BLaER1 (cell line): ENCODE results near the gene EYS.
"Not testable (repeated sequence)": the region's sequence is repeated elsewhere in the genome, so short reads cannot be mapped to it uniquely, and the experiment has no call there.

Source experiments
- H3K27ac ChIP-seq: shearing (Covaris generic); formaldehyde crosslinking; 2 replicates; pipeline ENCODE4 v1.8.1; 2022
- H3K27me3 ChIP-seq: shearing (Covaris generic); formaldehyde crosslinking; 2 replicates; pipeline ENCODE4 v1.8.1; 2022
- H3K36me3 ChIP-seq: shearing (Covaris generic); formaldehyde crosslinking; 2 replicates; pipeline ENCODE4 v1.8.1; 2022
- H3K4me1 ChIP-seq: shearing (Covaris generic); formaldehyde crosslinking; 2 replicates; pipeline ENCODE4 v1.8.1; 2022
- H3K4me2 ChIP-seq: shearing (Covaris generic); formaldehyde crosslinking; 2 replicates; pipeline ENCODE4 v1.8.1; 2022
- H3K4me3 ChIP-seq: shearing (Covaris generic); formaldehyde crosslinking; 2 replicates; pipeline ENCODE4 v1.8.1; 2022
- H3K9ac ChIP-seq: shearing (Covaris generic); formaldehyde crosslinking; 2 replicates; pipeline ENCODE4 v1.8.1; 2022
- H3K9me3 ChIP-seq: shearing (Covaris generic); formaldehyde crosslinking; 2 replicates; pipeline ENCODE4 v1.8.1; 2022
- H4K20me1 ChIP-seq: shearing (Covaris generic); formaldehyde crosslinking; 2 replicates; pipeline ENCODE4 v1.8.1; 2022
- Cebpa-rat ChIP-seq: shearing (Covaris generic); IDR thresholded peaks from 2 replicates; pipeline ENCODE4 v1.8.1; 2022

EYS gene

GRCh38 chr6:63864671-63865318, 1842.2 kb downstream of the EYS start:
- Histone ChIP-seq H3K36me3 (no peaks in the 10 kb centered on the region), H3K4me2 (no peak overlapping the region), H3K9ac (no peak overlapping the region), H3K4me1 (no peaks in the 10 kb centered on the region), H4K20me1 (no peaks in the 10 kb centered on the region), H3K27ac (no peak overlapping the region), H3K9me3 (no peaks in the 10 kb centered on the region), H3K27me3 (no peaks in the 10 kb centered on the region), H3K4me3 (no peak overlapping the region)
- no peak for TF ChIP-seq Cebpa-rat

- Histone ChIP-seq H3K9me3 (no peaks in the 10 kb centered on the region), H3K36me3 (no peaks in the 10 kb centered on the region), H3K4me1 (no peaks in the 10 kb centered on the region), H3K9ac (no peak overlapping the region), H3K4me3 (no peak overlapping the region), H3K4me2 (no peak overlapping the region), H3K27me3 (no peaks in the 10 kb centered on the region), H4K20me1 (no peaks in the 10 kb centered on the region), H3K27ac (no peak overlapping the region)
- TF ChIP-seq Cebpa-rat = no peak
Measured at GRCh38 chr6:63864061-63864460, 1843.0 kb downstream of the EYS start.

- H3K4me2 ChIP-seq = no peak overlapping the region
- H3K36me3 ChIP-seq = no peaks in the 10 kb centered on the region
- H3K27me3 ChIP-seq = no peaks in the 10 kb centered on the region
- H3K9ac ChIP-seq = no peak overlapping the region
- no peaks in the 10 kb centered on the region for H3K4me1 ChIP-seq
- H4K20me1 ChIP-seq = no peaks in the 10 kb centered on the region
- no peak overlapping the region for H3K4me3 ChIP-seq
- H3K9me3 ChIP-seq = no peaks in the 10 kb centered on the region
- no peak for TF ChIP-seq Cebpa-rat
- H3K27ac ChIP-seq = no peak overlapping the region
Measured at GRCh38 chr6:63862486-63863198, 1844.4 kb downstream of the EYS start.

- H3K27ac ChIP-seq = no peak overlapping the region
- TF ChIP-seq Cebpa-rat = no peak
- H3K4me1 ChIP-seq = no peaks in the 10 kb centered on the region
- no peaks in the 10 kb centered on the region for H3K27me3 ChIP-seq
- no peaks in the 10 kb centered on the region for H4K20me1 ChIP-seq
- H3K4me2 ChIP-seq = no peak overlapping the region
- no peaks in the 10 kb centered on the region for H3K9me3 ChIP-seq
- H3K36me3 ChIP-seq = no peaks in the 10 kb centered on the region
- no peak overlapping the region for H3K9ac ChIP-seq
- no peak overlapping the region for H3K4me3 ChIP-seq
Measured at GRCh38 chr6:63859528-63859927, 1847.5 kb downstream of the EYS start.

- no peaks in the 10 kb centered on the region for H3K36me3 ChIP-seq
- H3K4me2 ChIP-seq = no peak overlapping the region
- H3K9ac ChIP-seq = no peak overlapping the region
- TF ChIP-seq Cebpa-rat = no peak
- H3K27ac ChIP-seq = no peak overlapping the region
- no peaks in the 10 kb centered on the region for H3K4me1 ChIP-seq
- H3K4me3 ChIP-seq = no peak overlapping the region
- no peaks in the 10 kb centered on the region for H4K20me1 ChIP-seq
- no peaks in the 10 kb centered on the region for H3K9me3 ChIP-seq
- no peaks in the 10 kb centered on the region for H3K27me3 ChIP-seq
Measured at GRCh38 chr6:63858691-63859090, 1848.3 kb downstream of the EYS start.

- no peaks in the 10 kb centered on the region for H4K20me1 ChIP-seq
Measured at GRCh38 chr6:63856271-63856670, 1850.8 kb downstream of the EYS start.

GRCh38 chr6:63844287-63844686, 1862.7 kb downstream of the EYS start:
- H3K4me1 ChIP-seq = no peaks in the 10 kb centered on the region
- H4K20me1 ChIP-seq = no peaks in the 10 kb centered on the region
- H3K27me3 ChIP-seq = no peaks in the 10 kb centered on the region
- H3K9me3 ChIP-seq = no peaks in the 10 kb centered on the region
- TF ChIP-seq Cebpa-rat = no peak
- H3K4me2 ChIP-seq = no peak overlapping the region
- no peak overlapping the region for H3K9ac ChIP-seq
- no peak overlapping the region for H3K27ac ChIP-seq
- no peaks in the 10 kb centered on the region for H3K36me3 ChIP-seq
- no peak overlapping the region for H3K4me3 ChIP-seq

More at GRCh38 chr6:63856271-63856670, 1850.8 kb downstream of the EYS start:
- Histone ChIP-seq H3K4me1 (no peaks in the 10 kb centered on the region), H3K27me3 (no peaks in the 10 kb centered on the region), H3K4me3 (no peak overlapping the region), H3K36me3 (no peaks in the 10 kb centered on the region), H3K9me3 (no peaks in the 10 kb centered on the region), H3K27ac (no peak overlapping the region), H3K9ac (no peak overlapping the region), H3K4me2 (no peak overlapping the region)
- no peak for TF ChIP-seq Cebpa-rat

GRCh38 chr6:63839485-63839884, 1867.5 kb downstream of the EYS start:
- Histone ChIP-seq H3K9ac (no peak overlapping the region), H3K9me3 (no peaks in the 10 kb centered on the region), H3K27ac (no peak overlapping the region), H3K4me1 (no peaks in the 10 kb centered on the region), H3K4me3 (no peak overlapping the region), H3K36me3 (no peaks in the 10 kb centered on the region), H3K27me3 (no peaks in the 10 kb centered on the region), H3K4me2 (no peak overlapping the region), H4K20me1 (no peaks in the 10 kb centered on the region)
- TF ChIP-seq Cebpa-rat = no peak

GRCh38 chr6:63828678-63829077, 1878.3 kb downstream of the EYS start:
- H3K36me3 ChIP-seq, H3K4me2 ChIP-seq, H3K9me3 ChIP-seq, H3K9ac ChIP-seq, H3K27ac ChIP-seq, H3K4me3 ChIP-seq, H4K20me1 ChIP-seq, H3K27me3 ChIP-seq, H3K4me1 ChIP-seq: not testable (repeated sequence)

GRCh38 chr6:63824722-63825121, 1882.3 kb downstream of the EYS start:
- no peak overlapping the region for H3K4me3 ChIP-seq
- H4K20me1 ChIP-seq = no peaks in the 10 kb centered on the region
- no peak for TF ChIP-seq Cebpa-rat
- no peak overlapping the region for H3K9ac ChIP-seq
- H3K36me3 ChIP-seq = no peaks in the 10 kb centered on the region
- H3K4me1 ChIP-seq = no peaks in the 10 kb centered on the region
- H3K27me3 ChIP-seq = no peaks in the 10 kb centered on the region
- H3K4me2 ChIP-seq = no peak overlapping the region
- no peaks in the 10 kb centered on the region for H3K9me3 ChIP-seq
- H3K27ac ChIP-seq = no peak overlapping the region
